H9 (cell line): ENCODE data around the gene PLPP7. TPM values are rescaled to one million over a fixed set of nuclear protein-coding genes. Genes with fewer than 3 reads are reported as not detected.

ENCODE experiments used
- DNase-seq: peaks from one replicate; pipeline ENCODE4 v3.0.0-alpha.2; 2017
- H2AFZ ChIP-seq: one replicate; pipeline ENCODE4 v1.6.1; 2013; ENCODE audit warnings: mild to moderate bottlenecking, low read length, control low read depth, moderate library complexity
- H2AK5ac ChIP-seq: 2 replicates; pipeline ENCODE4 v1.6.1; 2013; ENCODE audit warnings: low read length, control low read depth, mixed read lengths; ENCODE audit not compliant: insufficient read length
- H2BK120ac ChIP-seq: one replicate; pipeline ENCODE4 v1.6.1; 2013; ENCODE audit warnings: low read depth, mild to moderate bottlenecking, low read length, control low read depth, inconsistent platforms; ENCODE audit not compliant: poor library complexity, severe bottlenecking
- H2BK12ac ChIP-seq: 2 replicates; pipeline ENCODE4 v1.6.1; 2013; ENCODE audit warnings: low read length, control low read depth, mixed read lengths, low read depth; ENCODE audit not compliant: insufficient read length
- H2BK15ac ChIP-seq: 2 replicates; pipeline ENCODE4 v1.6.1; 2013; ENCODE audit warnings: low read depth, low read length, control low read depth
- H2BK20ac ChIP-seq: one replicate; pipeline ENCODE4 v1.6.1; 2013; ENCODE audit warnings: low read depth, mild to moderate bottlenecking, low read length, control low read depth, inconsistent platforms; ENCODE audit not compliant: poor library complexity, severe bottlenecking
- H2BK5ac ChIP-seq: 2 replicates; pipeline ENCODE4 v1.6.1; 2013; ENCODE audit warnings: low read length, control low read depth, mixed read lengths; ENCODE audit not compliant: insufficient read length
- H3K14ac ChIP-seq: 2 replicates; pipeline ENCODE4 v1.6.1; 2013; ENCODE audit warnings: low read length, control low read depth; ENCODE audit not compliant: insufficient read depth
- H3K18ac ChIP-seq: 2 replicates; pipeline ENCODE4 v1.6.1; 2013; ENCODE audit warnings: low read depth, mild to moderate bottlenecking, mixed read lengths, low read length, control low read depth; ENCODE audit not compliant: insufficient read length
- H3K23ac ChIP-seq: 2 replicates; pipeline ENCODE4 v1.6.1; 2013; ENCODE audit warnings: low read length, control low read depth, mixed read lengths, low read depth; ENCODE audit not compliant: insufficient read length
- H3K23me2 ChIP-seq: 2 replicates; pipeline ENCODE4 v1.6.1; 2013; ENCODE audit warnings: low read depth, mild to moderate bottlenecking, mixed read lengths, low read length, control low read depth; ENCODE audit not compliant: insufficient read length, poor library complexity, severe bottlenecking
- H3K27ac ChIP-seq: 2 replicates; pipeline ENCODE4 v1.5.1; 2013; ENCODE audit warnings: low read length, control low read depth, mixed read lengths, low read depth; ENCODE audit not compliant: insufficient read length
- H3K27me3 ChIP-seq: 2 replicates; pipeline ENCODE4 v1.6.1; 2013; ENCODE audit warnings: low read length, control low read depth, inconsistent platforms; ENCODE audit not compliant: insufficient read depth
- H3K4ac ChIP-seq: 2 replicates; pipeline ENCODE4 v1.6.1; 2013; ENCODE audit warnings: low read depth, mild to moderate bottlenecking, control low read depth, inconsistent platforms, low read length, moderate library complexity
- H3K4me1 ChIP-seq: 2 replicates; pipeline ENCODE4 v1.6.1; 2013; ENCODE audit warnings: low read length, control low read depth, inconsistent platforms; ENCODE audit not compliant: insufficient read depth
- H3K4me2 ChIP-seq: 2 replicates; pipeline ENCODE4 v1.6.1; 2013; ENCODE audit warnings: low read length, control low read depth, mixed read lengths; ENCODE audit not compliant: insufficient read length, insufficient read depth
- H3K56ac ChIP-seq: 2 replicates; pipeline ENCODE4 v1.6.1; 2013; ENCODE audit warnings: low read depth, mild to moderate bottlenecking, mixed read lengths, low read length, control low read depth; ENCODE audit not compliant: insufficient read length
- H3K79me1 ChIP-seq: 2 replicates; pipeline ENCODE4 v1.6.1; 2013; ENCODE audit warnings: low read depth, mild to moderate bottlenecking, moderate library complexity, low read length, control low read depth, inconsistent platforms; ENCODE audit not compliant: insufficient read depth, poor library complexity, severe bottlenecking
- H3K79me2 ChIP-seq: 2 replicates; pipeline ENCODE4 v1.6.1; 2013; ENCODE audit warnings: low read length, control low read depth, inconsistent platforms; ENCODE audit not compliant: insufficient read depth
- H3K9ac ChIP-seq: 2 replicates; pipeline ENCODE4 v1.6.1; 2013; ENCODE audit warnings: low read length, control low read depth, mixed read lengths; ENCODE audit not compliant: insufficient read length; ENCODE audit errors: extremely low read depth
- H3K9me3 ChIP-seq: one replicate; pipeline ENCODE4 v1.6.1; 2013; ENCODE audit warnings: low read depth, low read length, inconsistent platforms; ENCODE audit not compliant: control insufficient read depth
- H3T11ph ChIP-seq: one replicate; pipeline ENCODE4 v1.6.1; 2013; ENCODE audit warnings: mild to moderate bottlenecking, low read length, control low read depth, inconsistent platforms
- H4K20me1 ChIP-seq: one replicate; pipeline ENCODE4 v1.6.1; 2013; ENCODE audit not compliant: control insufficient read depth, insufficient read length, insufficient read depth
- H4K5ac ChIP-seq: 2 replicates; pipeline ENCODE4 v1.6.1; 2013; ENCODE audit warnings: low read depth, mild to moderate bottlenecking, mixed read lengths, low read length, control low read depth; ENCODE audit not compliant: insufficient read length
- H4K8ac ChIP-seq: replicated peaks from 2 replicates; pipeline ENCODE4 v1.6.1; 2013; ENCODE audit warnings: low read length, control low read depth, mixed read lengths, low read depth; ENCODE audit not compliant: insufficient read length
- H4K91ac ChIP-seq: 2 replicates; pipeline ENCODE4 v1.6.1; 2013; ENCODE audit warnings: low read depth, mild to moderate bottlenecking, moderate library complexity, mixed read lengths, low read length, control low read depth; ENCODE audit not compliant: insufficient read length
- H3K27ac Mint-ChIP-seq, 3 experiments: 2 replicates in 2 of 3; 3 replicates in 1 of 3; pipeline ENCODE4 v1.8.0; 2020 to 2021; ENCODE audit warnings: mixed read lengths in 3 of 3, mild to moderate bottlenecking in 1 of 3, moderate library complexity in 1 of 3
- H3K27me3 Mint-ChIP-seq: 2 replicates; pipeline ENCODE4 v1.8.0; 2021; ENCODE audit warnings: low read depth, mild to moderate bottlenecking, moderate library complexity, mixed read lengths
- H3K36me3 Mint-ChIP-seq, 3 experiments: 2 replicates in 2 of 3; 3 replicates in 1 of 3; pipeline ENCODE4 v1.8.0; 2020 to 2021; ENCODE audit warnings: low read depth in 3 of 3, mixed read lengths in 3 of 3; ENCODE audit not compliant: insufficient read depth in 1 of 3
- H3K4me1 Mint-ChIP-seq, 2 experiments: 2 replicates each; pipeline ENCODE4 v1.8.0; 2020; ENCODE audit warnings: mixed read lengths in 2 of 2
- H3K4me3 Mint-ChIP-seq, 2 experiments: 2 replicates in 1 of 2; 3 replicates in 1 of 2; pipeline ENCODE4 v1.8.0; 2020 to 2021; ENCODE audit warnings: mild to moderate bottlenecking in 2 of 2, mixed read lengths in 2 of 2, moderate library complexity in 1 of 2
- H3K9me3 Mint-ChIP-seq, 2 experiments: 2 replicates in 1 of 2; 3 replicates in 1 of 2; pipeline ENCODE4 v1.8.0; 2020; ENCODE audit warnings: mild to moderate bottlenecking in 2 of 2, mixed read lengths in 2 of 2, moderate library complexity in 1 of 2
- CTCF ChIP-seq: fragments of 200-600 bp; sonication (generic); conservative IDR thresholded peaks from 3 replicates; pipeline ENCODE4 v1.8.0; 2021; ENCODE audit warnings: antibody characterized with exemption, mild to moderate bottlenecking
- WGBS: extraction: QIAGEN DNeasy Blood & Tissue Kit; methylation state at CpG from one replicate; pipeline ENCODE4 v1.1.7; 2013; ENCODE audit warnings: missing lambda C conversion rate, low lambda C conversion rate, mixed read lengths; ENCODE audit not compliant: insufficient read length; ENCODE audit errors: extremely low coverage; 5-methylcytosine and 5-hydroxymethylcytosine counted together
- total RNA-seq: library from RNA; stranded (reverse); gene quantifications from 2 replicates; pipeline ENCODE4 v1.2.1, GENCODE V29; 2021

The PLPP7 gene
- total RNA-seq, 1 experiment from 2014 or later, result 1.9 TPM

GRCh38 chr9:131260751-131261452 lies 28.6 kb upstream of the PLPP7 start:
- H2BK5ac ChIP-seq, result no peak overlapping the region
- peaks cover 5% of the 10 kb centered on the region for H3K23me2 ChIP-seq
- H2AK5ac ChIP-seq, result no peak overlapping the region
- H3K79me2 ChIP-seq, result no peaks in the 10 kb centered on the region
- H4K8ac ChIP-seq, result no peak overlapping the region
- Mint-ChIP-seq H3K9me3 (no peaks in the 10 kb centered on the region), H3K4me1 (peaks cover 9 to 24% of the 10 kb centered on the region in 2 experiments), H3K4me3 (no peak overlapping the region), H3K27me3 (no peaks in the 10 kb centered on the region), H3K36me3 (peaks cover 0 to 4% (median 3%) of the 10 kb centered on the region in 3 experiments; a peak in 4 of 7 replicates), H3K27ac (peak overlapping the region in 1 of 3 experiments; percentile 57; a peak in 2 of 7 replicates)
- H3K4me1 ChIP-seq, result no peaks in the 10 kb centered on the region; the same call in 1 of the 2 replicates
- no peaks in the 10 kb centered on the region for H3K9me3 ChIP-seq
- TF ChIP-seq CTCF, result no peak
- H3K9ac ChIP-seq, result no peak overlapping the region
- no peak overlapping the region for H4K91ac ChIP-seq
- no peak overlapping the region for H3K27ac ChIP-seq
- H3K79me1 ChIP-seq, result no peaks in the 10 kb centered on the region
- no peak overlapping the region; the same call in 1 of the 2 replicates for H3K14ac ChIP-seq
- H2BK120ac ChIP-seq, result no peak overlapping the region
- H3K23ac ChIP-seq, result no peak overlapping the region
- H2BK20ac ChIP-seq, result no peak overlapping the region
- H4K5ac ChIP-seq, result no peak overlapping the region
- no peaks in the 10 kb centered on the region for H3K27me3 ChIP-seq
- H3K4ac ChIP-seq, result no peak overlapping the region
- no peak overlapping the region for H2BK12ac ChIP-seq
- WGBS, result no CpG with 5 or more reads among the region's 33 CpGs
- H4K20me1 ChIP-seq, result no peaks in the 10 kb centered on the region
- H3K4me2 ChIP-seq, result no peak overlapping the region
- H2AFZ ChIP-seq, result no peak overlapping the region
- no peak overlapping the region for H2BK15ac ChIP-seq
- H3K56ac ChIP-seq, result no peak overlapping the region
- no peak overlapping the region for H3T11ph ChIP-seq
- no peak for DNase-seq
- H3K18ac ChIP-seq, result no peak overlapping the region
